ENCODE measurements around the gene MYH6.

- TF ChIP-seq, protein P1, sequence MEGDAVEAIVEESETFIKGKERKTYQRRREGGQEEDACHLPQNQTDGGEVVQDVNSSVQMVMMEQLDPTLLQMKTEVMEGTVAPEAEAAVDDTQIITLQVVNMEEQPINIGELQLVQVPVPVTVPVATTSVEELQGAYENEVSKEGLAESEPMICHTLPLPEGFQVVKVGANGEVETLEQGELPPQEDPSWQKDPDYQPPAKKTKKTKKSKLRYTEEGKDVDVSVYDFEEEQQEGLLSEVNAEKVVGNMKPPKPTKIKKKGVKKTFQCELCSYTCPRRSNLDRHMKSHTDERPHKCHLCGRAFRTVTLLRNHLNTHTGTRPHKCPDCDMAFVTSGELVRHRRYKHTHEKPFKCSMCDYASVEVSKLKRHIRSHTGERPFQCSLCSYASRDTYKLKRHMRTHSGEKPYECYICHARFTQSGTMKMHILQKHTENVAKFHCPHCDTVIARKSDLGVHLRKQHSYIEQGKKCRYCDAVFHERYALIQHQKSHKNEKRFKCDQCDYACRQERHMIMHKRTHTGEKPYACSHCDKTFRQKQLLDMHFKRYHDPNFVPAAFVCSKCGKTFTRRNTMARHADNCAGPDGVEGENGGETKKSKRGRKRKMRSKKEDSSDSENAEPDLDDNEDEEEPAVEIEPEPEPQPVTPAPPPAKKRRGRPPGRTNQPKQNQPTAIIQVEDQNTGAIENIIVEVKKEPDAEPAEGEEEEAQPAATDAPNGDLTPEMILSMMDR (IDR thresholded peaks at IDR 0.05): no peak
- TF ChIP-seq, protein P2, sequence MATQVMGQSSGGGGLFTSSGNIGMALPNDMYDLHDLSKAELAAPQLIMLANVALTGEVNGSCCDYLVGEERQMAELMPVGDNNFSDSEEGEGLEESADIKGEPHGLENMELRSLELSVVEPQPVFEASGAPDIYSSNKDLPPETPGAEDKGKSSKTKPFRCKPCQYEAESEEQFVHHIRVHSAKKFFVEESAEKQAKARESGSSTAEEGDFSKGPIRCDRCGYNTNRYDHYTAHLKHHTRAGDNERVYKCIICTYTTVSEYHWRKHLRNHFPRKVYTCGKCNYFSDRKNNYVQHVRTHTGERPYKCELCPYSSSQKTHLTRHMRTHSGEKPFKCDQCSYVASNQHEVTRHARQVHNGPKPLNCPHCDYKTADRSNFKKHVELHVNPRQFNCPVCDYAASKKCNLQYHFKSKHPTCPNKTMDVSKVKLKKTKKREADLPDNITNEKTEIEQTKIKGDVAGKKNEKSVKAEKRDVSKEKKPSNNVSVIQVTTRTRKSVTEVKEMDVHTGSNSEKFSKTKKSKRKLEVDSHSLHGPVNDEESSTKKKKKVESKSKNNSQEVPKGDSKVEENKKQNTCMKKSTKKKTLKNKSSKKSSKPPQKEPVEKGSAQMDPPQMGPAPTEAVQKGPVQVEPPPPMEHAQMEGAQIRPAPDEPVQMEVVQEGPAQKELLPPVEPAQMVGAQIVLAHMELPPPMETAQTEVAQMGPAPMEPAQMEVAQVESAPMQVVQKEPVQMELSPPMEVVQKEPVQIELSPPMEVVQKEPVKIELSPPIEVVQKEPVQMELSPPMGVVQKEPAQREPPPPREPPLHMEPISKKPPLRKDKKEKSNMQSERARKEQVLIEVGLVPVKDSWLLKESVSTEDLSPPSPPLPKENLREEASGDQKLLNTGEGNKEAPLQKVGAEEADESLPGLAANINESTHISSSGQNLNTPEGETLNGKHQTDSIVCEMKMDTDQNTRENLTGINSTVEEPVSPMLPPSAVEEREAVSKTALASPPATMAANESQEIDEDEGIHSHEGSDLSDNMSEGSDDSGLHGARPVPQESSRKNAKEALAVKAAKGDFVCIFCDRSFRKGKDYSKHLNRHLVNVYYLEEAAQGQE (IDR thresholded peaks at IDR 0.05; ENCODE audit: insufficient read depth in 1 of 2, low read depth in 2 of 2, low read length in 1 of 2): no peak
- TF ChIP-seq POLR2AphosphoS5 (IDR thresholded peaks at IDR 0.05; ENCODE audit: low read depth, low read length) (no peak), SIN3A (IDR thresholded peaks at IDR 0.05; ENCODE audit: borderline replicate concordance, insufficient read depth, low read depth, low read length) (no peak), TCF7L2 (IDR thresholded peaks at IDR 0.05; ENCODE audit: low read depth, low read length) (no peak)
Measured at GRCh38 chr14:23405516-23406025, 2.5 kb downstream of the MYH6 start.
